Medulla oblongata (tissue), 1 donor: ENCODE data around the gene GABRD.

ENCODE experiments used
- DNase-seq: peaks from one replicate; pipeline ENCODE4 v3.0.0-alpha.2; 2015; ENCODE audit errors: extremely low spot score

The GABRD gene

GRCh38 chr1:1985375-1986050 is 33.6 kb upstream of the GABRD start:
- no peak for DNase-seq

- DNase-seq, result no peak
These were observed 32.5 kb upstream of the GABRD start for GRCh38 chr1:1986451-1987141.

DNA sequence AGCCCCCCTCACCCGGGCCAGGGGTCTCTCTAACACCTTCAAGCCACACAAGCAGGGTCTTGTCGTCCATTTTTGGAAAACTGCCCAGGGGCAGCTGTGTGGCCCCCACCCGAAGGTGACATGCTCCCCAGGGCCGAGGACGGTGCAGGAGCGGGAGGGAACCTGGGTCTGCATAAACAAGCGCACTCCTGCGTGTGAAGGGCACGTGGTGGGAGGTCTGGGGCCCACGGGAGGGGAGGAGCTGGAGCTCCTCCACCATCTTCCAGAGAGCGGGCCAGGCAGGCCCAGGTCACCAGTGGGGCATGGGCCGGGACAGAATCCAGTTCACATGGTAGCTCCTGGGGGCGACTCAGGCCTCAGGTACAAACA is 32.0 kb upstream of the GABRD start:
- DNase-seq, result no peak

DNA sequence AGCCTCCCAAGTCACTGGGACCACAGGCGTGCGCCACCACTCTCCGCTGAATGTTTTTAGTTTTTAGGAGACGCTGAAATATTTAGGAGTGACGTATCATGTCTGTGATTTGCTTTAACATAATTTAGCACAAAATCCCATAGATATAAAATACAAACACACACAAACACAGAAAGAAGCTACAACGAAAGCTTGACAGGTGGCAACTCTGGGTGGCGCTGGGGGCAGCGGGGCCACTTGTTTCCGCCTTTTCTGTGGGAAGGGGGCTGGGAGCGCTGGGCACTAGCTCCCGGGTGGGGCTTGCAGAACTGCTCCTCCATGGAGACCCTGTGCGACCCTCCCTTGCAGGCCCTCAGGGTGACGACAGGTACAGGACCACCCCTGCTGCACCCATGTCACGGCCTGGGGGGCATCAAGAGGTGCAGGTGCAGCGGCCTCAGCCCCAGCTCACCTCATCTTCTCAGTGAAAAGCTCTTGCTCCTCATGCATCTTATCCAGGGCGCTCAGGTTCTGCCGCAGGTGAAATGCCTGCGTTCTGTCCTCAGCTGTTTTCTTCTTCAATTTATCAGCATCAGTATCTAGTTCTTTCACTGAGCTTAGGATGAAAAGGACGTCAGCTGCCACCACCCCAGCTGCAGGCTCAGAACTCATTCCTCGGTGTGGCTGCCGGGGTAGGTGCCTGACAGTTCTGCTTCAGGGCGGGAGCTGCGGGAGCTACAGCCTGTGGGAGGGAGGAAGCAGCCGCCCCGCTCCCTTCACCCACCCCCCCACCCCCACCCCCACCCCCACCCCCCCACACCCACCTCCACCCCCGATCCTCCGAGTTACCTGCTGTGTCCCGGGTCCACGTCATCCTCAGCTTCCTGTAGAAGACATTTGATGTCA is 30.8 kb upstream of the GABRD start:
- DNase-seq, result no peak

DNA sequence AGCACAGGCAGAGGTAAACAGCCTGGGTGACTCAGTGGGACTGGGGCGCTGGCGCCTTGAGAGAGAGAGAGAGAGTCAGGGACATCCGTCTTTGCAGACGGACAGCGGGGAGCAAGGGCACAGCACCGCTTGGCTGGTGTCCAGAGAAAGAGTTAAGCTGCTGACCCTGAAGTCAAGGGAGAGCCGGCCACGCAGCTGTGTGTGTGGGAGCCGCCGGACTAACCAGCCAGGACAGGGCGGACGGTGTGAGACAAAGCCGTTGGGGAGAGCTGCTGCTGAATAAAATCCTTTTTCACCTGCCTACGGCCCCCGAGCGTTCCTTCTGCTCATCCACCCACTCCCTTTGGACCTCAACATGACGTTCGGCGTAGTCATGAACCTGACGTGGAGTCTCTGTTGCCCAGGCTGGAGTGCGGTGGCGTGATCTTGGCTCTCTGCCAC is 30.0 kb upstream of the GABRD start:
- DNase-seq, result no peak

DNA sequence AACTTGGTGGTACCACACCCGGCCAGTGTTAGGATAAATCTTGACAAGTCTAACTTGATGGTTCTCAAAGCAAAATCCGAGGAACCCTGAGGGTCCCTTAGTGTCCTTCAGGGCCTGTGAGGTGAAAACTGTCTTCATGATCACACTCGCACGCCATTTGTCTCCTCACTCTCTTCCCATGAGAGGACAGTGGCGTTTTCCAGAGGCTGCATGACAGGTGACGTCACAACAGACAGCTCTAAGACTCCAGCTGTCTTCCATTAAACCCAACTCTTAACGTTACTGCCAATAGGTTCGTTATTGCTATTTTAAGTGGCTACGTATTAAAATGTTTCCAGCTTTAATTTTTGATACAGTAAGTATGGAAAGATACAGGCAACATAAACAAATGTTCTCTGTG is 29.4 kb upstream of the GABRD start:
- no peak for DNase-seq

- DNase-seq, result no peak
These were observed 28.9 kb upstream of the GABRD start for GRCh38 chr1:1990222-1990621.

DNA sequence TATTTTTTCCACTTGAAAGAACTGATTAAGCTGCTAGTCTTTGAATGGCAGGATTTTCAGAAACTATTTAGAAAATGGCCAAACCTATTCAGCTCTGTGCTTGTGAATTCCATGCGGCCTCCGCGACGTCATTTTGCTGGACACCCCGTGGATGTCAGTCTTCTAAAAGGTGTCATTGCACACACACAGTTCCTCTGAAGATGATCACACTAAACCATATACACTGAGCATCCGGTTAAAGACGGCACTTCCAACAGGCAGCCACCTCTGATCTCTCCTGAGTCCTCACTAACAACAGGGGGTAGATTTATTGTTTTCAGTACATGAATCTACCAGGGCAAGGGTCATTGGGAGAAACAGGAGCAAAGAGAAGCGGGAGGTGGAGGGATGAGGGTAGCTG is 24.6 kb upstream of the GABRD start:
- DNase-seq, result no peak

DNA sequence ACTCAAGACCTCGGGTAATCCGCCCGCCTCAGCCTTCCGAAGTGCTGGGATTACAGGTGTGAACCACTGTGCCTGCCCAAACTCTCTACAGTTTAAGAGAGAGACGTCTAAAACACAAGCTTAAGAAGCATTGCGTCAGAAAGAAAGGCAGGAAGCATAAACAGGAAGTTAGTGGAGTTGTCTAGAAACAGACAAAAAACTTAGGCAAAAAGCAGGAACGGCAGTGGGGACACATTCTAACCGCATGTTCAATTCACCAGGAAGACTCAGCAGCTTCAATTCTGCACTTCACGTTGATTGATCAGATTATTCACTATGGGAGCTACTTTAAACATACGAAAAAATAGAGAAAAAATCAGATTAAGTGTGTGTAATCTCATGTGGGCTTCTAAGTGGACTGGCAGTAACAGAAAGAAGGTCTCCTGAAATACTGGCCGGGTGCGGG is 22.9 kb upstream of the GABRD start:
- DNase-seq, result peak; percentile 58

DNA sequence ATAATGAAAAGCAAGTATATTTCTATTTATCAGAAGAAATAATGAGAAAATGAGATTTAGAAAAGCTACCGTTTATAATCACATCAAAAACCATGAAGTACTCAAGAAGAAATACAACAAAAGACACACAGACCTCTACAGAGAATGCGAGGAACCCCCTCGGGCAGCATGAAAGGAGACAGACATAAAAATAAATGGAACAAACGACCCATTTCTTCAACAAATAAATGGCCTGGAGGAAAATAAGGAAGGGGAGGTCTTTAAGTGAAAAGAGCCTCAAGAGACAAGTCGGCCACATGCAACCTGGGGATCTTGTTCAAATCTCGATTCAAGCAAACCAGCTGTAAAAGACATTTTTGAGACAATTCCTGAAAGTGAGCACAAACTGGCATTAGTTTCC is 21.6 kb upstream of the GABRD start:
- DNase-seq, result no peak

- no peak for DNase-seq
These were observed 18.7 kb upstream of the GABRD start for GRCh38 chr1:2000432-2000831.

DNA sequence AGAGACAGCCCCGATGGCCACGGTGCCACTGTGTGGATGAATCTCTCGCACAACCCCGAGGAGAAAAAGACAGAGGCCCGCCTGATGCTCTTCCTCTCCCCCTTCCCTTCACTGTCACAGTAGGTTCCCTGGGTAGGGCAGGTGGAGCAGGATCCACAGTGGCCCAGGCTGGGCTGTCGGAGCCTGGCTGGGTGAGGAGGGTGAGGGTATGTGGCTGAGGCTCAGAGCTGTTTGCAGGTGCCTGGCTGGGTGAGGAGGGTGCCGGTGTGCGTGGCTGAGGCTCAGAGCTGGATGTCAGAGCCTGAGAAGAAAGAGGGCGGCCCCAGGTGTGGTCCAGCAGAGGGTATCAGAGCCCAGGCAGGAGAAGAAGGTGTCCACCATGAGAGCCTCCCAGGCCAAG is 18.3 kb upstream of the GABRD start:
- no peak for DNase-seq

- DNase-seq, result no peak
These were observed 17.3 kb upstream of the GABRD start for GRCh38 chr1:2001773-2002411.

GRCh38 chr1:2003541-2004131 is 15.5 kb upstream of the GABRD start, which contains the start of gene CFAP74:
Gene CFAP74 (minus strand): TSS chr1:2003786. CDS start chr1:1990956, 12,830 bp downstream.
- peak; percentile 25 for DNase-seq

DNA sequence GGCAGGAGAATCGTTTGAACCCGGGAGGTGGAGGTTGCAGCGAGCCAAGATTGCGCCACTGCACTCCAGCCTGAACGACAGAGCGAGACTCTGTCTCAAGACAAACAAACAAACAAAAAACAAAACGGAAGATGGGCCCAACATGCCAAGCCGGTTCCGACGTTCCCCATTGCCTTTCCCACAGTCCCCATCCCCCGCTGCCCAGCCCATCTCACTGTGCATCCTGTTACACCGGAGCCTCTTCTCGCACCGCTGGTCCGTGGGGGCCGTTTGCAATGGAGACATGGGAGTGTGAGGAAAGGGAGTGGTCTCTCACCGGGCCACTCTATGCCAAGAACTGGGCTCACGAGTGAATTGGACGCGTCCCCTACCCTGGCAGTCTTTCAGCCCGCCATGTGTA is 14.3 kb upstream of the GABRD start:
- DNase-seq, result no peak

DNA sequence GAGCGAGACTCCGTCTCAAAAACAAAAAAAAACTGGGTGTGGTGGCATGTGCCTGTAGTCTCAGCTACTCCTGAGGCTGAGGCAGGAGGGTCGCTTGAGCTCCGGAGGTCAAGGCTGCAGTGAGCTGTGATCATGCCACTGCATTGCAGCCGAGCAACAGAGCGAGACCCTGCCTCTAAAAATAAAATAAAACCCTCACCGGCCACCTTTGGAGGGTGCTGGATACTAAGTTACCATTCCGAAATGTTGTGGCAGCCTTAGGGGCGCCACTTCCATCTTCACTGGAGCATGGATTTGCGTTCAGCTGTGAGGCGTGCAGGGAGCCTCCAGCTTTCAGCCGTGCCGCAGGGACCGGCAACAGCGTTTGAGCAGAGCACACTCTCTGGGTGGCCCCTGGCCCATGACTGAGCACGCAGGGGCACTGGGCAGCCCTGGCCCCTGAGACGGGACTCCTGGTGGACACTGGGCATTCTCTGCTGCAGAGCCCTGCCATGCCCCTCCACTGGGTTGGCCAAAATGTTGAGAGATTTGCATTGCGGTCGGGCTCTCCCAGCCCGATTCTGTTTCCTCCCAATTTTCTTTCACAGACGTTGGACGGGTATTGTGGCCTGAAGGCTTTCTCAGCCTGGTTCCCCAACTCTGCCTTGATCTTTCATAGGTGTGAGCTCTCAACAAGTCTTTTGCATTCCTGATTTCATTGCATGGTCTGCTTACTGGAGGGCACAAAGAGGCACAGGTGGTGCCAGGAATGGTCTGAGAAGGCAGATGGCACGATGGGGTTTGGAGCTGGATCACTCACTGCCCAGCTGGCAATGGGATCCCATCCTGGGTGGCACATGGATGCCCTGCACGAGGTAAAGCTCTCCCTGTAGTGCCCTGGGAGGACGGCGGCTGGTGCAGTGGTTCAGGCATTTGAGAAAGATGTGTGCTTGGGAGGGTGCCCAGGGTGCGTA is 9.8 kb upstream of the GABRD start:
- no peak for DNase-seq

- DNase-seq, result no peak
These were observed 5.0 kb upstream of the GABRD start for GRCh38 chr1:2014181-2014580.

DNA sequence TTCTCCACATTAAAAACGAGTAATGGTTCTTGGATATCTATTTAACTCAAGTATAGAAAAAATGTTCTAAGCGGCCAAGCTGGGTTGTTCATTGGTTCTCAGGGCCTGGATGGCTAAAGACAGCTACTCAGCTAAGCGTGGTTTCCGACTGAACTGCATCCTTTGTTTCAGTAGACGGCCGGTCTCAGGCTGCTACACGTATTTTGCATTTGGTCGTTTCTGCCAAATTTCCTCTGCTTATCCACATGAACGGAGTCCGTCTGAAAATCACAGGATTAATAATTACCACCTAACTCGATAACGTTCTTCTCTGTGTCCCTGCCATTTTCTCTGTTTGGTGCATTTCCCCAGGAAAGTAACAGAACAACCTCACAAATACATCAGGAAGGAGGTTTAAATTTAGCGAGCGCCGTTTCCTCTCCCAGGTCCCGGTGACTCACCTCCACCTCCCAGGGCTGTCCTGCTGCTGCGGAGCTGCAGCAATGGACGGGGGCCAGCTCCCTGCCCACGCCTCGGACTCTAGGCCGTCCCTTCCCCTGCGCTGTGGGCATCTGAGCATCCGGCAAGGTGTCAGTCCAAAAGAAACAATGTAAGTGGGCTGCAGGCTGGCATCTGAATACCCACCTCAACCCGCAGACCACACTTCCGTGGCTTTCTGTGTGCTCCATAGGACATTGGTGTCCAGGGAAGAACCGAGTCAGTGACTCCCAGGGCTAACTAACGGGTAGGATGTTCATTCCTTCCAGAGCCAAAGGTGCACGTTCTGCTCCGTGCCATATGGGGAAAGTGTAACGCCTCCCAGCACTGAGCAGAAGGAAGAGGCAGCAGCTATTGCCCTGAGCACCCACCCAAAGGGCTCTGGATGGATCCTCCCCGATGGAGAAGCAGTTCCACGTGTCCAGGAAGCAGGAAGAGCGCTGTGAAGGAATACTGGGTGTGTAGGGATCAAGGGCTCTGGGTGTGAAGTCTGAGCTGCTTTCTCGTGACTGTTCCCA is 4.1 kb upstream of the GABRD start:
- DNase-seq, result peak; percentile 11

DNA sequence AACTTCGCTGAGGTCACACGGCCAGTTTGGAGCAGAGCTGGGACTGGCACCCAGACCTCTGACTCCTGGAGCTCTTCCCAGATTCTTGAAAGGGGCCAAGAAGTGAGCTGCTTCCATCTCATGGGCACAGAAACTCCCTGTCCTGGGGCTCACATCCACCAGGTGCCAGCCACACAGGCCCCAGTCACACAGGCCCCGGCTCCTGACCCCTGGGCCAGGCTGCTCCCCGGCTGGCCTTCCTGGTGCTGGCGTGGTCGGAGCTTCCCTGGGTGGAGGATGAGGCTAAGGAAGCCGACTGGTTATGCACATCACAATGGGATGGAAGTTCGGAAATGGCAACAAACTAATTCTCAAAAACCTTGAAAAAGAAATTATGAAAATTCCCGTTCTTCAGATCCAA is 3.0 kb upstream of the GABRD start:
- DNase-seq, result peak; percentile 39
